ENCODE results near the gene RGL2. TPM values are rescaled to one million over a fixed set of nuclear protein-coding genes. Genes with fewer than 3 reads are reported as not detected.

Gene RGL2
- polyA plus RNA-seq, 1 donor from 2014 or later: 120 TPM

DNA sequence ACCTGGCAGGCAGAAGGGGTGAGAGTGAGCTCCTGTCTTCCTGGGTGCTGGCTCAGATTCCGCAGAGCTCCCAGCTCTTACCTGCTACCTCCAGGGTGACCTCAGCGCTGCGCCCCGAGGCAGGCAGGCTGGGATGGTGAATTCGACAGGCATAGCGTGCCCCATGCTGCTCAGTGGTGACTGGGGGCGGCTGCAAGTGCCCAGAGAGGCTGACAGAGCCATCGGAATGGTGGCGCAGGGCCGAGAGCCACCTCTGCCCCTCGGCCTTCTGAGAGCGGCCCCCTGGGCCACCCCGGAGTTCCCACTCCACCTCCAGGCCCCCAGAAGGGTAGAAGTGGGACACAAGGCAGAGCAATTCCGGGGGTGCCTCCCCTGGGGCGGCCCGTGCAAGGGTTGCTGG lies 5.5 kb upstream of the RGL2 start:
- H3F3A ChIP-seq (ENCODE audit: insufficient read depth, low read length, poor library complexity, severe bottlenecking): no peaks in the 10 kb centered on the region

DNA sequence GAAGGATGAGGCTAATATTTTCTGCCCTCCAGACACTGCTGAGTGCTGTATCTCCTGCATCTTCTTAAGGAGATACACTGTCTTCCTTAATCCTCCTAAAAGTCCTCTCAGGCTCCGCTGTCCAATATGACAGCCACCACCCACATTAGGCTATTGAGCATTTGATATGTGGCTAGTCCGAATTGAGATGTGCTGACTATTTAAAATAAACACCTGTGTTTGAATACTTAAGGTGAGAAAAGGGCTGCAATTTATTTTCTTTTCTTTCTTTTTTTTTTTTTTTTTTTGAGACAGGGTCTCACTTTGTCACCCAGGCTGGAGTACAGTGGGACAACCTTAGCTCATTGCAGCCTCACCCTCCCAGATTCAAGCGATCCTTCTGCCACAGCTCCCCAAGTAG lies 3.1 kb upstream of the RGL2 start:
- no peak overlapping the region for H2AFZ ChIP-seq (ENCODE audit: low read depth, low read length)
- H3K4me2 ChIP-seq (ENCODE audit: low read length): no peak overlapping the region
- no peaks in the 10 kb centered on the region for H3K9me2 ChIP-seq (ENCODE audit: insufficient read depth, low read length)
- no peaks in the 10 kb centered on the region for H3K27me3 ChIP-seq (ENCODE audit: insufficient read depth, low read depth, low read length)
- no peaks in the 10 kb centered on the region for H3K36me3 ChIP-seq (ENCODE audit: insufficient read depth, low read length)
- H3F3A ChIP-seq (ENCODE audit: insufficient read depth, low read length, poor library complexity, severe bottlenecking): no peaks in the 10 kb centered on the region
- H3K79me2 ChIP-seq (replicated peaks; ENCODE audit: insufficient read depth, low read length): peaks cover 12% of the 10 kb centered on the region
- no peak overlapping the region for H3K4me3 ChIP-seq (ENCODE audit: low read length)
- H3K9ac ChIP-seq (ENCODE audit: low read length): no peak overlapping the region
- no peak overlapping the region for H3K27ac ChIP-seq (ENCODE audit: low read length)
- H3K9me3 ChIP-seq (ENCODE audit: low read length): no peaks in the 10 kb centered on the region
- no peak for TF ChIP-seq POLR2AphosphoS5 (IDR thresholded peaks at IDR 0.05)
- no peaks in the 10 kb centered on the region for H4K20me1 ChIP-seq (ENCODE audit: insufficient read depth)

More for the DNA sequence above, 5.5 kb upstream of the RGL2 start:
- Histone ChIP-seq H2AFZ (ENCODE audit: low read depth, low read length) (no peak overlapping the region), H3K4me2 (ENCODE audit: low read length) (no peak overlapping the region), H4K20me1 (ENCODE audit: insufficient read depth) (no peaks in the 10 kb centered on the region), H3K4me3 (ENCODE audit: low read length) (no peak overlapping the region), H3K9me2 (ENCODE audit: insufficient read depth, low read length) (no peaks in the 10 kb centered on the region), H3K9me3 (ENCODE audit: low read length) (no peaks in the 10 kb centered on the region), H3K36me3 (ENCODE audit: insufficient read depth, low read length) (no peaks in the 10 kb centered on the region), H3K27ac (ENCODE audit: low read length) (no peak overlapping the region), H3K9ac (ENCODE audit: low read length) (no peak overlapping the region), H3K27me3 (ENCODE audit: insufficient read depth, low read depth, low read length) (no peaks in the 10 kb centered on the region), H3K79me2 (replicated peaks; ENCODE audit: insufficient read depth, low read length) (peaks cover 12% of the 10 kb centered on the region)
- TF ChIP-seq EP300 (conservative IDR thresholded peaks at IDR 0.05; ENCODE audit: poor library complexity, severe bottlenecking) (no peak), RAD21 (conservative IDR thresholded peaks at IDR 0.05) (no peak), SMC3 (conservative IDR thresholded peaks at IDR 0.05; ENCODE audit: poor library complexity) (no peak), MXI1 (conservative IDR thresholded peaks at IDR 0.05; ENCODE audit: poor library complexity, severe bottlenecking) (no peak), EZH2 (IDR thresholded peaks at IDR 0.05; ENCODE audit: borderline replicate concordance, insufficient read depth, low read length, poor library complexity, severe bottlenecking) (no peak)
- TF ChIP-seq, protein P1, sequence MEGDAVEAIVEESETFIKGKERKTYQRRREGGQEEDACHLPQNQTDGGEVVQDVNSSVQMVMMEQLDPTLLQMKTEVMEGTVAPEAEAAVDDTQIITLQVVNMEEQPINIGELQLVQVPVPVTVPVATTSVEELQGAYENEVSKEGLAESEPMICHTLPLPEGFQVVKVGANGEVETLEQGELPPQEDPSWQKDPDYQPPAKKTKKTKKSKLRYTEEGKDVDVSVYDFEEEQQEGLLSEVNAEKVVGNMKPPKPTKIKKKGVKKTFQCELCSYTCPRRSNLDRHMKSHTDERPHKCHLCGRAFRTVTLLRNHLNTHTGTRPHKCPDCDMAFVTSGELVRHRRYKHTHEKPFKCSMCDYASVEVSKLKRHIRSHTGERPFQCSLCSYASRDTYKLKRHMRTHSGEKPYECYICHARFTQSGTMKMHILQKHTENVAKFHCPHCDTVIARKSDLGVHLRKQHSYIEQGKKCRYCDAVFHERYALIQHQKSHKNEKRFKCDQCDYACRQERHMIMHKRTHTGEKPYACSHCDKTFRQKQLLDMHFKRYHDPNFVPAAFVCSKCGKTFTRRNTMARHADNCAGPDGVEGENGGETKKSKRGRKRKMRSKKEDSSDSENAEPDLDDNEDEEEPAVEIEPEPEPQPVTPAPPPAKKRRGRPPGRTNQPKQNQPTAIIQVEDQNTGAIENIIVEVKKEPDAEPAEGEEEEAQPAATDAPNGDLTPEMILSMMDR (IDR thresholded peaks at IDR 0.05; ENCODE audit: poor library complexity, severe bottlenecking): no peak

DNA sequence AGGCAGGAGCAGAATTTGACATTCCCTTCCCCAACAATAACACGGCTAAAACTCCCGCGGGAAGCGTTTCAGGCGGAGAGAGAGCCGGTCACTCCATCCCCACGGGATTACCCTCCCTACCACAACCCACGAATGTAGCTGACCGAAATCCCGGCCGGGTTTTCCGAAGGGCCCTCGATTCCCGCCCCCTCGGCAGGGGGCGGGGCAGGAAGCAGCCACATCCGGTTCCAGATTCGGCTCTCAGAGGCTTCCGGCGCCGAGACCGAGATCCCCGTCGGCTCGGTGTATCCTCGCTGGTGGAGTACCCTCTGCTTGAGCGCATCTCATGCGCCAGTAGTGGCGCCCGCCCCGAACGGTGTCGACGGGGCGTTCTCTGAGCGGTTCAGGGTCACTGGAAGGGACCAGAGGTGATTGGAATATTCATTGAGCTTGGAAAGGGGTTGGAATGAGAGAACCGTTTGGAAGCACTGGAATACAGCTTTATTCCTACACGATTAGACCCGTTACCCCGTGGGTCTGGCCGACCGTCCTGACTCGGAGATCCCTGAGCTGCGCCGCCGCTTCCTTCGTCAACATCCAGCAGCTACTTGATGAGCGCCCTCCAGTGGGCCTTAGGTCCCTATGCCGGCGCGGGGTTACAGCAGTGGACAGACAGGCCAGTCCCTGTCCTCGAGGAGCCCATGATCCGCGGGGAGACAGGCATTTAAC lies 649 bp upstream of the RGL2 start:
- Histone ChIP-seq H3K27me3 (ENCODE audit: insufficient read depth, low read depth, low read length) (no peaks in the 10 kb centered on the region), H3K79me2 (replicated peaks; ENCODE audit: insufficient read depth, low read length) (peaks cover 12% of the 10 kb centered on the region), H3K4me2 (ENCODE audit: low read length) (peak overlapping the region; percentile 49), H3F3A (ENCODE audit: insufficient read depth, low read length, poor library complexity, severe bottlenecking) (no peaks in the 10 kb centered on the region), H2AFZ (ENCODE audit: low read depth, low read length) (peak overlapping the region; percentile 77), H4K20me1 (ENCODE audit: insufficient read depth) (no peaks in the 10 kb centered on the region), H3K27ac (ENCODE audit: low read length) (peak overlapping the region; percentile 96), H3K9me3 (ENCODE audit: low read length) (no peaks in the 10 kb centered on the region), H3K9me2 (ENCODE audit: insufficient read depth, low read length) (no peaks in the 10 kb centered on the region), H3K4me3 (ENCODE audit: low read length) (peak overlapping the region; percentile 91), H3K36me3 (ENCODE audit: insufficient read depth, low read length) (no peaks in the 10 kb centered on the region), H3K9ac (ENCODE audit: low read length) (peak overlapping the region; percentile 94)
- peak; percentile 24 for TF ChIP-seq EP300 (conservative IDR thresholded peaks at IDR 0.05; ENCODE audit: poor library complexity, severe bottlenecking)
- TF ChIP-seq SMC3 (conservative IDR thresholded peaks at IDR 0.05; ENCODE audit: poor library complexity): peak; percentile 79
- TF ChIP-seq EZH2 (IDR thresholded peaks at IDR 0.05; ENCODE audit: borderline replicate concordance, insufficient read depth, low read length, poor library complexity, severe bottlenecking): no peak
- TF ChIP-seq POLR2AphosphoS5 (IDR thresholded peaks at IDR 0.05): peak; percentile 94
- TF ChIP-seq, protein P2, sequence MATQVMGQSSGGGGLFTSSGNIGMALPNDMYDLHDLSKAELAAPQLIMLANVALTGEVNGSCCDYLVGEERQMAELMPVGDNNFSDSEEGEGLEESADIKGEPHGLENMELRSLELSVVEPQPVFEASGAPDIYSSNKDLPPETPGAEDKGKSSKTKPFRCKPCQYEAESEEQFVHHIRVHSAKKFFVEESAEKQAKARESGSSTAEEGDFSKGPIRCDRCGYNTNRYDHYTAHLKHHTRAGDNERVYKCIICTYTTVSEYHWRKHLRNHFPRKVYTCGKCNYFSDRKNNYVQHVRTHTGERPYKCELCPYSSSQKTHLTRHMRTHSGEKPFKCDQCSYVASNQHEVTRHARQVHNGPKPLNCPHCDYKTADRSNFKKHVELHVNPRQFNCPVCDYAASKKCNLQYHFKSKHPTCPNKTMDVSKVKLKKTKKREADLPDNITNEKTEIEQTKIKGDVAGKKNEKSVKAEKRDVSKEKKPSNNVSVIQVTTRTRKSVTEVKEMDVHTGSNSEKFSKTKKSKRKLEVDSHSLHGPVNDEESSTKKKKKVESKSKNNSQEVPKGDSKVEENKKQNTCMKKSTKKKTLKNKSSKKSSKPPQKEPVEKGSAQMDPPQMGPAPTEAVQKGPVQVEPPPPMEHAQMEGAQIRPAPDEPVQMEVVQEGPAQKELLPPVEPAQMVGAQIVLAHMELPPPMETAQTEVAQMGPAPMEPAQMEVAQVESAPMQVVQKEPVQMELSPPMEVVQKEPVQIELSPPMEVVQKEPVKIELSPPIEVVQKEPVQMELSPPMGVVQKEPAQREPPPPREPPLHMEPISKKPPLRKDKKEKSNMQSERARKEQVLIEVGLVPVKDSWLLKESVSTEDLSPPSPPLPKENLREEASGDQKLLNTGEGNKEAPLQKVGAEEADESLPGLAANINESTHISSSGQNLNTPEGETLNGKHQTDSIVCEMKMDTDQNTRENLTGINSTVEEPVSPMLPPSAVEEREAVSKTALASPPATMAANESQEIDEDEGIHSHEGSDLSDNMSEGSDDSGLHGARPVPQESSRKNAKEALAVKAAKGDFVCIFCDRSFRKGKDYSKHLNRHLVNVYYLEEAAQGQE (IDR thresholded peaks at IDR 0.05; ENCODE audit: borderline replicate concordance): peak; percentile 75
- TF ChIP-seq, protein P1 (IDR thresholded peaks at IDR 0.05; ENCODE audit: poor library complexity, severe bottlenecking): peak; percentile 90
- peak; percentile 81 for TF ChIP-seq MXI1 (conservative IDR thresholded peaks at IDR 0.05; ENCODE audit: poor library complexity, severe bottlenecking)
- peak; percentile 79 for TF ChIP-seq TAF1 (IDR thresholded peaks at IDR 0.05; ENCODE audit: low read depth)
- peak; percentile 67 for TF ChIP-seq RAD21 (conservative IDR thresholded peaks at IDR 0.05)

Measured in neural cell (in vitro differentiated cells).